HCT116 (cell line): ENCODE results near the gene ARHGEF12. TPM values are rescaled to one million over a fixed set of nuclear protein-coding genes. Genes with fewer than 3 reads are reported as not detected.

ENCODE experiments used
- ATAC-seq: fragments of 200-7000 bp; cut with Tn5 transposase; 2 replicates; pipeline ENCODE4 v1.9.1; 2020; ENCODE audit warnings: mild to moderate bottlenecking, moderate library complexity
- BruUV-seq: library from RNA; stranded (reverse); fragments of 400-500 nt; replicated peaks from 2 replicates; lab custom pipeline; 2021; lab: Mats Ljungman, UMichigan
- CTCF ChIA-PET: fragments of 300-600 bp; sonication (Branson Sonifier 250); formaldehyde crosslinking; loops from one replicate; lab custom pipeline; 2021; ENCODE audit warnings: antibody characterized with exemption; lab: Charles Lee
- POLR2A ChIA-PET: fragments of 300-600, 350-600 bp; sonication (Branson Sonifier 250); formaldehyde crosslinking; loops from one replicate; lab custom pipeline; 2021; ENCODE audit warnings: antibody characterized with exemption; lab: Charles Lee
- RAD21 ChIA-PET, 2 experiments: fragments of 300-600 bp; sonication (Branson Sonifier 250); formaldehyde crosslinking; loops; one replicate each; lab custom pipeline; 2023; ENCODE audit warnings: low total read pairs in 2 of 2; ENCODE audit not compliant: uncharacterized antibody in 2 of 2, unreplicated experiment in 2 of 2, low non-redundant PET in 1 of 2; lab: Charles Lee
- DNase-seq: peaks from one replicate; pipeline ENCODE4 v3.0.0-alpha.2; 2010; ENCODE audit warnings: low read depth, low spot score
- H2AFZ ChIP-seq: fragments of 200-600 bp; shearing (Covaris generic), sonication (generic); 2 replicates; pipeline ENCODE4 v1.6.1; 2017; ENCODE audit warnings: low read depth, mixed run types, mixed read lengths, antibody characterized with exemption, low read length; ENCODE audit not compliant: poor library complexity, severe bottlenecking
- H3K27ac ChIP-seq: 2 replicates; pipeline ENCODE4 v1.5.1; 2012; ENCODE audit warnings: low read depth, low read length
- H3K27me3 ChIP-seq: fragments of 200-600 bp; sonication (generic); 2 replicates; pipeline ENCODE4 v1.6.1; 2016; ENCODE audit warnings: mixed run types, low read length, mixed read lengths; ENCODE audit not compliant: insufficient read depth
- H3K36me3 ChIP-seq, 2 experiments: fragments of 200-500 bp in 1 of 2; fragments of 200-600 bp in 1 of 2; sonication (Bioruptor generic) in 1 of 2; sonication (generic) in 1 of 2; 2 replicates each; pipeline versions ENCODE4 v1.5.1 to v1.6.1; 2014 to 2016; ENCODE audit warnings: low read length in 2 of 2, inconsistent platforms in 1 of 2, mixed read lengths in 1 of 2, mixed run types in 1 of 2; ENCODE audit not compliant: insufficient read depth in 2 of 2, control insufficient read depth in 1 of 2
- H3K4me1 ChIP-seq, 2 experiments: fragments of 200-600 bp in 1 of 2; sonication (generic) in 1 of 2; 2 replicates each; pipeline versions ENCODE4 v1.5.1 to v1.6.1; 2012 to 2017; ENCODE audit warnings: low read length in 2 of 2, inconsistent platforms in 1 of 2, mild to moderate bottlenecking in 1 of 2, mixed read lengths in 1 of 2, mixed run types in 1 of 2, moderate library complexity in 1 of 2; ENCODE audit not compliant: insufficient read depth in 2 of 2, control insufficient read depth in 1 of 2
- H3K4me2 ChIP-seq: fragments of 200-600 bp; sonication (generic); 2 replicates; pipeline ENCODE4 v1.6.1; 2017; ENCODE audit warnings: mixed run types, low read length, mixed read lengths
- H3K4me3 ChIP-seq, 2 experiments: fragments of 200-600 bp in 1 of 2; sonication (generic) in 1 of 2; replicated peaks in 1 of 2; 2 replicates each; pipeline ENCODE4 v1.5.1; 2011 to 2016; ENCODE audit warnings: low read length in 2 of 2, control low read depth in 1 of 2, low read depth in 1 of 2, mild to moderate bottlenecking in 1 of 2, mixed read lengths in 1 of 2, mixed run types in 1 of 2
- H3K79me2 ChIP-seq: fragments of 200-600 bp; sonication (generic); 2 replicates; pipeline ENCODE4 v1.6.1; 2017; ENCODE audit warnings: mild to moderate bottlenecking, mixed run types, low read length, moderate library complexity, mixed read lengths; ENCODE audit not compliant: insufficient read depth
- H3K9ac ChIP-seq: fragments of 200-600 bp; sonication (generic); 2 replicates; pipeline ENCODE4 v1.6.1; 2016; ENCODE audit warnings: low read length, mixed read lengths
- H3K9me2 ChIP-seq: fragments of 200-600 bp; sonication (generic), shearing (Covaris generic); 2 replicates; pipeline ENCODE4 v1.6.1; 2017; ENCODE audit warnings: mixed run types, mild to moderate bottlenecking, moderate library complexity; ENCODE audit not compliant: insufficient read depth
- H3K9me3 ChIP-seq, 2 experiments: fragments of 200-500 bp in 1 of 2; fragments of 200-600 bp in 1 of 2; sonication (Bioruptor generic) in 1 of 2; sonication (generic) in 1 of 2; 2 replicates each; pipeline ENCODE4 v1.6.1; 2014 to 2017; ENCODE audit warnings: low read length in 2 of 2, mixed read lengths in 2 of 2, inconsistent platforms in 1 of 2, low read depth in 1 of 2, mild to moderate bottlenecking in 1 of 2, mixed run types in 1 of 2, moderate library complexity in 1 of 2; ENCODE audit not compliant: control insufficient read depth in 1 of 2, insufficient read depth in 1 of 2
- H4K20me1 ChIP-seq: fragments of 200-600 bp; sonication (generic), shearing (Covaris generic); 2 replicates; pipeline ENCODE4 v1.6.1; 2017; ENCODE audit warnings: mixed run types, mild to moderate bottlenecking, moderate library complexity; ENCODE audit not compliant: insufficient read depth
- CBX3 ChIP-seq: IDR thresholded peaks from 2 replicates; pipeline ENCODE4 v1.6.1; 2012; ENCODE audit warnings: low read depth
- CEBPB ChIP-seq: IDR thresholded peaks from 2 replicates; pipeline ENCODE4 v1.6.1; 2012; ENCODE audit warnings: low read depth
- EGR1 ChIP-seq: IDR thresholded peaks from 2 replicates; pipeline ENCODE4 v1.6.1; 2012; ENCODE audit warnings: low read depth
- EZH2 ChIP-seq: fragments of 200-600 bp; sonication (generic); IDR thresholded peaks from 2 replicates; pipeline ENCODE4 v1.6.1; 2017; ENCODE audit warnings: antibody characterized with exemption, mixed run types
- EZH2phosphoT487 ChIP-seq: fragments of 200-600 bp; IDR thresholded peaks from 2 replicates; pipeline ENCODE4 v1.6.1; 2018; ENCODE audit warnings: antibody characterized with exemption, borderline replicate concordance
- JUND ChIP-seq: IDR thresholded peaks from 2 replicates; pipeline ENCODE4 v1.6.1; 2012
- RAD21 ChIP-seq: IDR thresholded peaks from 2 replicates; pipeline ENCODE4 v1.6.1; 2012; ENCODE audit warnings: low read depth, mild to moderate bottlenecking
- SP1 ChIP-seq: IDR thresholded peaks from 2 replicates; pipeline ENCODE4 v1.6.1; 2012; ENCODE audit warnings: low read depth
- YY1 ChIP-seq: IDR thresholded peaks from 2 replicates; pipeline ENCODE4 v1.6.1; 2011; ENCODE audit warnings: low read length, low read depth, moderate library complexity, mild to moderate bottlenecking; ENCODE audit not compliant: insufficient replicate concordance; ENCODE audit errors: extremely low read depth
- ZFX ChIP-seq: fragments of 450-650 bp; IDR thresholded peaks from 2 replicates; pipeline ENCODE4 v1.6.1; 2017
- intact Hi-C: fragments of 100-400 bp; cut with micrococcal nuclease; formaldehyde crosslinking; loops from 2 replicates; pipeline ENCODE4 v1.10.0; 2022
- total RNA-seq: library from RNA; stranded (reverse); gene quantifications from one replicate; pipeline ENCODE4 v1.2.1, GENCODE V29; 2021; ENCODE audit not compliant: unreplicated experiment
- TF ChIP-seq, protein P1 (sequence below): IDR thresholded peaks from 2 replicates; pipeline ENCODE4 v1.6.1; 2011; ENCODE audit warnings: mild to moderate bottlenecking, low read length, moderate library complexity; ENCODE audit not compliant: insufficient replicate concordance; ENCODE audit errors: extremely low read depth
- TF ChIP-seq, protein P2 (sequence below), 3 experiments: fragments of 200-600 bp in 1 of 3; sonication (generic) in 1 of 3; IDR thresholded peaks in 2 of 3; conservative IDR thresholded peaks in 1 of 3; 2 replicates each; pipeline ENCODE4 v1.5.1; 2012 to 2017; ENCODE audit warnings: low read depth in 2 of 3, low read length in 2 of 3, antibody characterized with exemption in 1 of 3, borderline replicate concordance in 1 of 3, control low read depth in 1 of 3, mild to moderate bottlenecking in 1 of 3, mixed read lengths in 1 of 3, mixed run types in 1 of 3, moderate library complexity in 1 of 3; ENCODE audit not compliant: insufficient read depth in 1 of 3
- TF ChIP-seq, protein P3 (sequence below): IDR thresholded peaks from 2 replicates; pipeline ENCODE4 v1.6.1; 2012; ENCODE audit warnings: low read depth
- TF ChIP-seq, protein P4 (sequence below): IDR thresholded peaks from 2 replicates; pipeline ENCODE4 v1.6.1; 2012

Gene ARHGEF12
- total RNA-seq, 1 experiment from 2014 or later = 81.4 TPM

DNA sequence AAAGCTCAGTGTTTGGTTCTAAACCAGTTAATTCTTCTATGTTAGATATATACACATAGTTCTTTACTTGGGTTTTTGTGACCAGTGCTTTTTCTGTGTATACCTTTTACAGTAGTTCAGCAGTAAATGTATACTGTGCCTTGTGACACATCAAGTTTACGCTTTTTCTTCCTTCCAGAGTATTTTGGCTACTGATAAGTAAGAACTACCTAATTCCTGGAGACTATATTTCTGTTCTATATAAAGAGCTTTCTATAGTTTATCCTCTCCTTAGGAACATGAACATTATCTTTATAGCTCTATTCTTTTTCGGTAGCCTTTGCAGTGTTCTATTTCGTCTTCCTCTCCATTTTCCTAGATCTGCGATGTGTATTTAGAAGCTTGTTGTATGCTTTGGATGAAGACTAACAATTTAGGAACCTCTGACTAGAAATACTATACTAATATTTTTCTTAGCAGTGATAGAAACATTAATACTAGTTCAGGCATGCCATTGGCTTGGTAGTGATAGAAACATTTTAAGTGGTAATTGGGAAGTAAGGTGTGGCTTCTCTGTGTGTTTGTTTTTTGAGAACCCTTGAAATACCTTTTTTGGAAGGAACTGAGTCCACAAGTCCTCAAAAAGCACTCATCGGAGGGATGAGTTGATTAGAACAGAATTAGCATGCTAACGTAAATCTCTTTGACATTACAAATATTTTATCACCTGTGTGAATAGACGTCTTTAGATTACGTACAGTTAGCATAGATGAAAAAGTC lies 74.6 kb downstream of the ARHGEF12 start:
- ChIA-PET CTCF (interaction anchor here (0.9 to 1.3 kb wide), 2 partner anchors 10 to 21 kb away, joined by 3 to 4 read pairs; no protein-coding TSS in a partner anchor), RAD21 (no interaction called here)
- no TSS peak for BruUV-seq
- Histone ChIP-seq H3K9me3 (no peaks in the 10 kb centered on the region), H3K9ac (no peak overlapping the region), H3K27me3 (no peaks in the 10 kb centered on the region), H3K4me3 (no peak overlapping the region), H3K9me2 (no peaks in the 10 kb centered on the region)
- TF ChIP-seq, protein P1, sequence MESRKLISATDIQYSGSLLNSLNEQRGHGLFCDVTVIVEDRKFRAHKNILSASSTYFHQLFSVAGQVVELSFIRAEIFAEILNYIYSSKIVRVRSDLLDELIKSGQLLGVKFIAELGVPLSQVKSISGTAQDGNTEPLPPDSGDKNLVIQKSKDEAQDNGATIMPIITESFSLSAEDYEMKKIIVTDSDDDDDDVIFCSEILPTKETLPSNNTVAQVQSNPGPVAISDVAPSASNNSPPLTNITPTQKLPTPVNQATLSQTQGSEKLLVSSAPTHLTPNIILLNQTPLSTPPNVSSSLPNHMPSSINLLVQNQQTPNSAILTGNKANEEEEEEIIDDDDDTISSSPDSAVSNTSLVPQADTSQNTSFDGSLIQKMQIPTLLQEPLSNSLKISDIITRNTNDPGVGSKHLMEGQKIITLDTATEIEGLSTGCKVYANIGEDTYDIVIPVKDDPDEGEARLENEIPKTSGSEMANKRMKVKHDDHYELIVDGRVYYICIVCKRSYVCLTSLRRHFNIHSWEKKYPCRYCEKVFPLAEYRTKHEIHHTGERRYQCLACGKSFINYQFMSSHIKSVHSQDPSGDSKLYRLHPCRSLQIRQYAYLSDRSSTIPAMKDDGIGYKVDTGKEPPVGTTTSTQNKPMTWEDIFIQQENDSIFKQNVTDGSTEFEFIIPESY = no peak
- TF ChIP-seq RAD21 (no peak), SP1 (no peak), EZH2 (no peak), EGR1 (no peak), YY1 (no peak), ZFX (no peak), CEBPB (no peak), JUND (no peak), EZH2phosphoT487 (no peak), CBX3 (no peak)
- TF ChIP-seq, protein P2, sequence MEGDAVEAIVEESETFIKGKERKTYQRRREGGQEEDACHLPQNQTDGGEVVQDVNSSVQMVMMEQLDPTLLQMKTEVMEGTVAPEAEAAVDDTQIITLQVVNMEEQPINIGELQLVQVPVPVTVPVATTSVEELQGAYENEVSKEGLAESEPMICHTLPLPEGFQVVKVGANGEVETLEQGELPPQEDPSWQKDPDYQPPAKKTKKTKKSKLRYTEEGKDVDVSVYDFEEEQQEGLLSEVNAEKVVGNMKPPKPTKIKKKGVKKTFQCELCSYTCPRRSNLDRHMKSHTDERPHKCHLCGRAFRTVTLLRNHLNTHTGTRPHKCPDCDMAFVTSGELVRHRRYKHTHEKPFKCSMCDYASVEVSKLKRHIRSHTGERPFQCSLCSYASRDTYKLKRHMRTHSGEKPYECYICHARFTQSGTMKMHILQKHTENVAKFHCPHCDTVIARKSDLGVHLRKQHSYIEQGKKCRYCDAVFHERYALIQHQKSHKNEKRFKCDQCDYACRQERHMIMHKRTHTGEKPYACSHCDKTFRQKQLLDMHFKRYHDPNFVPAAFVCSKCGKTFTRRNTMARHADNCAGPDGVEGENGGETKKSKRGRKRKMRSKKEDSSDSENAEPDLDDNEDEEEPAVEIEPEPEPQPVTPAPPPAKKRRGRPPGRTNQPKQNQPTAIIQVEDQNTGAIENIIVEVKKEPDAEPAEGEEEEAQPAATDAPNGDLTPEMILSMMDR (IDR thresholded peaks at IDR 0.05 in 2 of 3, conservative IDR thresholded peaks at IDR 0.05 in 1 of 3; ENCODE audit: borderline replicate concordance in 1 of 3, insufficient read depth in 1 of 3, low read depth in 2 of 3, low read length in 2 of 3) = no peak
- TF ChIP-seq, protein P3, sequence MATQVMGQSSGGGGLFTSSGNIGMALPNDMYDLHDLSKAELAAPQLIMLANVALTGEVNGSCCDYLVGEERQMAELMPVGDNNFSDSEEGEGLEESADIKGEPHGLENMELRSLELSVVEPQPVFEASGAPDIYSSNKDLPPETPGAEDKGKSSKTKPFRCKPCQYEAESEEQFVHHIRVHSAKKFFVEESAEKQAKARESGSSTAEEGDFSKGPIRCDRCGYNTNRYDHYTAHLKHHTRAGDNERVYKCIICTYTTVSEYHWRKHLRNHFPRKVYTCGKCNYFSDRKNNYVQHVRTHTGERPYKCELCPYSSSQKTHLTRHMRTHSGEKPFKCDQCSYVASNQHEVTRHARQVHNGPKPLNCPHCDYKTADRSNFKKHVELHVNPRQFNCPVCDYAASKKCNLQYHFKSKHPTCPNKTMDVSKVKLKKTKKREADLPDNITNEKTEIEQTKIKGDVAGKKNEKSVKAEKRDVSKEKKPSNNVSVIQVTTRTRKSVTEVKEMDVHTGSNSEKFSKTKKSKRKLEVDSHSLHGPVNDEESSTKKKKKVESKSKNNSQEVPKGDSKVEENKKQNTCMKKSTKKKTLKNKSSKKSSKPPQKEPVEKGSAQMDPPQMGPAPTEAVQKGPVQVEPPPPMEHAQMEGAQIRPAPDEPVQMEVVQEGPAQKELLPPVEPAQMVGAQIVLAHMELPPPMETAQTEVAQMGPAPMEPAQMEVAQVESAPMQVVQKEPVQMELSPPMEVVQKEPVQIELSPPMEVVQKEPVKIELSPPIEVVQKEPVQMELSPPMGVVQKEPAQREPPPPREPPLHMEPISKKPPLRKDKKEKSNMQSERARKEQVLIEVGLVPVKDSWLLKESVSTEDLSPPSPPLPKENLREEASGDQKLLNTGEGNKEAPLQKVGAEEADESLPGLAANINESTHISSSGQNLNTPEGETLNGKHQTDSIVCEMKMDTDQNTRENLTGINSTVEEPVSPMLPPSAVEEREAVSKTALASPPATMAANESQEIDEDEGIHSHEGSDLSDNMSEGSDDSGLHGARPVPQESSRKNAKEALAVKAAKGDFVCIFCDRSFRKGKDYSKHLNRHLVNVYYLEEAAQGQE = no peak
- TF ChIP-seq, protein P4, sequence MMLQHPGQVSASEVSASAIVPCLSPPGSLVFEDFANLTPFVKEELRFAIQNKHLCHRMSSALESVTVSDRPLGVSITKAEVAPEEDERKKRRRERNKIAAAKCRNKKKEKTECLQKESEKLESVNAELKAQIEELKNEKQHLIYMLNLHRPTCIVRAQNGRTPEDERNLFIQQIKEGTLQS = no peak
- TF ChIP-seq, all 23 proteins: peak for 0
- Histone ChIP-seq H3K4me1 (peaks cover 0 to 4% of the 10 kb centered on the region in 2 experiments; a peak in 1 of 4 replicates), H3K4me2 (no peak overlapping the region), H4K20me1 (peaks cover 3% of the 10 kb centered on the region; the same call in 1 of the 2 replicates), H2AFZ (no peak overlapping the region), H3K27ac (no peak overlapping the region), H3K36me3 (no peaks in the 10 kb centered on the region), H3K79me2 (peaks cover 37% of the 10 kb centered on the region)
- DNase-seq (no peak), ATAC-seq (no peak)
- intact Hi-C loops = no loop called here
- POLR2A ChIA-PET = interaction anchor here (0.7 to 0.8 kb wide), 2 partner anchors 10 to 65 kb away, joined by 3 read pairs; no protein-coding TSS in a partner anchor
